Measurements from ENCODE around the gene TMEM106C. TPM values are rescaled to one million over a fixed set of nuclear protein-coding genes. Genes with fewer than 3 reads are reported as not detected.

Gene TMEM106C
- total RNA-seq, 1 experiment from 2014 or later: 282 TPM

GRCh38 chr12:47979686-47980085 lies 16.3 kb downstream of the TMEM106C start:
- DNase-seq (ENCODE audit: low read depth): no peak

DNA sequence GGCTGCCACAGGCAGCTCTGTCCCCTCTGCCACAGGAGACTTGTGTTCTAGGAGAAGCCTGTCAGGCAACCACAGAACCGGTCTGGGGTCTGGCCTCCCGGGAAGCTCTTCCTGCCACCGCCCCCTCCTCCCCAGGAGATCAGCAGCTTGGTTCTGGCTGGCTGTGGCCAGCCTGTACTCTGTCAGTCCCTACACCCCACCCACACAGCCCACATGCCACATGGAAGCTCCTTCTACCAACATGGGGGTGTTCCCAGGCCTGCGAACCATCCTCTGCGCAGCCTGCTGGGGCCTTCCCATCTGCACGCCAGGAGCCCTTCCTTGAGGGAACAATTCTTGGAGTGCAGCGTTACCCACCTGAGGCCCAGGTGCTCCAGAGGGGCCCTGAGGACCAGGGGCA lies 16.8 kb downstream of the TMEM106C start:
- no peak for DNase-seq (ENCODE audit: low read depth)

GRCh38 chr12:47980779-47981495 lies 17.5 kb downstream of the TMEM106C start:
- no peak for DNase-seq (ENCODE audit: low read depth)

- DNase-seq (ENCODE audit: low read depth): no peak
Observed at GRCh38 chr12:47981496-47982260, 18.3 kb downstream of the TMEM106C start.

DNA sequence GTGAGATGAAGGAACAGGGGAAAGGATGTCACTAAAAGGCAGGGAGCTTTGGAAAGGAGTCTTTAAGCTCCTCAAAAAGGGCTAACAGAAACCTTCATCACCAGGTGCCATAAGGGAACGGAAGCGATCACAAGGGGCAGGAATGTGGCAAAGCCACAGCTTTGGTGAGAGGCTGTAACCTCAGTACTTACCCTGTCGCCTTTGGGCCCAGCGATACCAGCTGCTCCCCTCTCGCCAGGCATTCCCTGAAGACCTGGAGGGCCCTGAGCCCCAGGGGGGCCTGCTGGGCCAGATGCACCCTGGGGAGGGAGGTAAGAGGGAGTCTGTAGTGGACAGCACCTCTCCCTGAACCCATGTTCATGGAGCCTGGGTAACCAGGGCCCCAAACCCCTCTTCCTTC lies 18.9 kb downstream of the TMEM106C start:
- DNase-seq (ENCODE audit: low read depth): no peak

DNA sequence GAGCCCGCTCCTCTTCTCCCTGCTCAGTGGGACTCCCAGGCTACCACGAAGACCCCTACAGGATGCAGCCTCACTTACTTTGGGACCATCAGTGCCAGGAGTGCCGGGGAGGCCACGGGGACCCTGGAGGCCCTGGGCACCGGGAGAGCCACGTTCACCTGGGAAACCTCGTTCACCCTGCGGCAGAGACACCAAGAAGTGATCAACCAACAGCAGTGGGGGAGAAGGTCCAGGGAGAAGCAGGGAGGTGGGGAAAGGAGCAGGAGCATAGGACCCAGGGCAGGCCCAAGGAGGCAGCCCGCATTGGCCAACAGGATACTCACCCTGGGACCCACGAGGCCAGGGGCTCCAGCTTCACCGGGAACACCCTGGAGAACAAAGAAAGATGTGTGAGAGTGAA lies 19.4 kb downstream of the TMEM106C start:
- DNase-seq (ENCODE audit: low read depth): no peak

- no peak for DNase-seq (ENCODE audit: low read depth)
Observed at GRCh38 chr12:47983541-47984115, 20.2 kb downstream of the TMEM106C start.

DNA sequence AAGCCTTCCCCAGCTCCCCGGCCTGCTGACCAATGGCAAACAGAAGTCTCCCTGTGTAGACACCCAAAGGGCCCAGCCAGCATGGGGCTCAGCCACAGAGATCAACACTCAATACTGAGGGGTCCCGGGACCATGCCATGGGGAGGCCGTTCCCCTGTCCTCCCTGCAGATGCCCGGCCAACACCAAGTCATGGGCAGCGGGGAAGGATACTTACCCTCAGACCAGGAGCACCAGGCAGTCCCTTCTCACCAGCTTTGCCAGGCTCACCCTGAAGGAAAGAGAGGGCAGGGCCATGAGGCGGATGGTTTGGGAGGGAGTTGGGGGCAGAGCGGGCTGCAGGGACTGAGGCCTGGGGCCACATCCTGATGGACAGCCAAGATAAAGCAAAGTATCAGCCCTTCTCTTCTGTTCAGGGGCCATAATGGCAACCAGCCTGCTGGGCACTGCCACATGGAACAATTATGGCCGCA lies 21.0 kb downstream of the TMEM106C start:
- DNase-seq (ENCODE audit: low read depth): no peak

DNA sequence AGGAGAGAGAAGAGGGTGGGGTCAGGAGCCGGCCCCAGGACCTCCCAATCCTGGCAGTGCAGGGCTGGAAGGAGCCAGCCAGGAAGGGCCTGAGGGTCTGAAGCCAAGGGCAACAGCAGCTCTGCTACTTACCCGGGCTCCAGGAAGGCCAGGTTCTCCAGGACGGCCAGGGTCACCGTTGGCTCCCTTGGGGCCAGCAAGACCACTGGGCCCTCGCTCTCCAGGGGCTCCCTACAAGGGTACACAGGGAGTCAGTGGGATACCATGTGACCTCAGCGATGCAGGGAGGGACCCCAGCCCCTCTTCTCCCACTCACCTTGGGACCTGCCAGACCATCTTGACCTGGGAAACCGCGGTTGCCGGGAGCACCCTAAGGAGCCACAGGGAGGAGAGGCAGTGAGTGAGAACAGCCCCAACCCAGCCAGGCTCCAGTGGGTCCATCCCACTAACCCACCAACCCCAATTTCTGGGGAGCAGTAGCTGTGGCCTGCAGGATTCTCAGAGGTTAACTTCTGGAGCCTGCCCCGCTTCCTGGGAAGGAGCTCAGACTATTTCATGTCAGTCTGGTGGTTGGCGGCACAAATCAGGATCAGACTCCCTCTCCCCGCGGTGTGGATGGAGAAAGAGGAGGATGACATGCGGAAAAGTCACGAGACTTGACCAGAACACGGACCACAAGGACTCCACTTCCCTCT lies 22.3 kb downstream of the TMEM106C start:
- DNase-seq (ENCODE audit: low read depth): no peak

DNA sequence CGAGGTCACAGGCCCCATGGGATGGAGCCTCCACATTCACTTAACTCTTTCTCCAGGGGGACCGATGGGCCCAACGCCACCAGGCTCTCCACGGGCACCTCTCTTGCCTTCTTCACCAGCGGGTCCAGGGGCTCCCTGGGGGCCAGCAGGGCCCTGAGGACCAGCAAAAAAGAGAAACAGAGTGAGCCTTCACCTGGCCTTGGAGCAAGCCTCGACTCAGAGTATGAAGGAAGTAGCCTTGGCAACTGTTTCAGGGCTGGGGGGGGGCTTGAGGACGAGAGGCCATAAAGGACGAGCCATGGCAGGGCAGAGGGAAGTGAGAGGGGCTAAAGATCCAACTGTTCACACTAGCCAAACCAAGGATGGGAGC lies 22.9 kb downstream of the TMEM106C start:
- DNase-seq (ENCODE audit: low read depth): no peak

GRCh38 chr12:47986832-47987231 lies 23.4 kb downstream of the TMEM106C start:
- no peak for DNase-seq (ENCODE audit: low read depth)

DNA sequence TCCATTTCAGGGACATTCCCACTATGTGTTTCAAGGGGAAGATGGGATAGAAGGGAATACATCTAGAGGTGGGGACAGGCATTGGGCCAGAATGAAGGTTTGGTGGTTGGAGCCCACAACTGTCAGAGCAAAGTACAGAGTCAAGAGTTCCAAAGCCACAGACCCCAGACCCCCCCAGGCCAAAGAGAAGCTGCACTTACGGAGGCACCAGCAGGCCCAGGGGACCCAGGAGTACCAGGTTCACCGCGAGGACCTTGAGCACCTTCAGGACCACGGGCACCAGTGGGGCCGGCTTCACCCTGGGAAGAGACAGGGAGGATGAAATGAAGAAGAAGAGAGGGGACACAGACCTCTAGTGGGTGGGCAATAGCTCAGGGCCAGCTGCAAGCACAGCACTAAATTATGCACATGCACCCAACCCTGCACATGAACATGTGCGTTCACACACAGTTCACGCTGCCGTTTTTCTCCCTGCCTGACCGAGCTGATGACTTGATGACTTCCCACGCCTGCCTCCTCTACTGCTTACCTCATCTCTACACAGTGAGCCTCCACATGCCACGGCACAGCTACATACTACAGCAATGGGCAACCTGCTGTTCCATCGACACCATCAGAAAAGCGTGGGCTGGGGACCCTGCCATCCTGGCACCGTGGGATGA lies 24.1 kb downstream of the TMEM106C start:
- DNase-seq (ENCODE audit: low read depth): no peak

DNA sequence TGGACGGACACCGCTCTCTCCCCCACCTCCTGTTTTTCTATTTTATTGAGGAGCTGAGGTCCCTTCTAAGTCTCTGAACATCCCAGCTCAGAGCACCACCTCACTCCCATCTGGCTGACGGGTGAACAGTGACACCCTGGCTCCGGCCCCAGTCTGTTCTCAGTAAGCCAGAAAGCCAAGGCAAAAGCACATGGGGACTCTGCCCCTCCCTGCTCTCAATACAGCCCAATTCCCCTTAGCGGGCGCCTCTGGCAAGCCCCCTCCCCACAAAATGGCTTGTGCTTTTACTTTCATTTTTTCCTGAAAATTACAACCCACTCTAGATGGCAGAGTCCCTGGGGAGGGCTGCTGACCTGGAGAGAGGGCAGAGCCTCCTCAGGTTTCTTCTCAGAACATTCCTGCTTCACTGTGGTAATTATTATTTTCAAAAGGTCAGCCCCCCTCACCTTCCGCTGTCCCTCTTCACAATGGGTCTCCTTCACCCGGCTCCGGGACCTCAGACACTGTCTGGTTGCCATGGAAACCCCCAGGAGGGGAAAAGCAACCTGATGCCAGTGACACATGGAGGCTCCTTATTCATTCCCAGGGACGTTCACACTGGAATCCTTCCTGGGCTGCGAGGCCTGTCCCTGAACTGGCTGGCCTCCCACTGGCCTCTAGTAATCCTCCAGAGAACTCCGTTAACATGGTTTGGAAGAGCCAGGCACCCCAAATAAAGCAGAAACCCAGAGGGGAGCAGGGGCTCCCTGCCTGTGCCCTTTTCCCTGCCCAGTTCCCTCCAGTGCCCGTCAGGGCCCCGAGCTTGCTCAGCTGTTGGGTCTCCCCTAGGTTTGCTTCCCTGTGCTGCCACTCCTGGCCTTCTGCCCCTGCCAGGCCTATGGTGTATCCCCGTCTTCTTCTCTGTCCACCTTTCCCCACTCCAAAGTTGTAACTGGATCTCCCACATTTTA lies 25.0 kb downstream of the TMEM106C start:
- DNase-seq (ENCODE audit: low read depth): peak; percentile 64

DNA sequence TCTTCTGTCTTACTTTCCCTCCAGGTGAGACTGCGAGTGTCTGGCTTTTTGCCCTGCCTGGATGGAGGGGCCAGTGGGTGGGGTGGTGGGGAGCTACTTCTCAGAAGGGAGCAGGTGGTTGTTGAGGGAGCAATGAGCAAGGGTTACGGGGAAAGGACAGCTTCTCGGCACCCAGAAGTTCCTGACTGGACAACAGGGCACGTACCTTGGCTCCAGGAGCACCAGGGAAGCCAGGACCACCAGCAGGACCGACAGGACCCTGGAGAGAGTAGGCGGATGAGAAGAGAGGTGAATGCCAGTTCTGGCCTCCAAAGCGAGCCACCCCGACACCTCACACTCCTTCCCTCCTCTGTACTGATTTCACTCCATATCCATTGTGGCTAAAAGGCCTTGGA lies 25.6 kb downstream of the TMEM106C start:
- no peak for DNase-seq (ENCODE audit: low read depth)

- DNase-seq (ENCODE audit: low read depth): no peak
Observed at GRCh38 chr12:47989666-47990065, 26.3 kb downstream of the TMEM106C start.

- DNase-seq (ENCODE audit: low read depth): peak; percentile 19
Observed at GRCh38 chr12:47990351-47991105, 27.1 kb downstream of the TMEM106C start.

DNA sequence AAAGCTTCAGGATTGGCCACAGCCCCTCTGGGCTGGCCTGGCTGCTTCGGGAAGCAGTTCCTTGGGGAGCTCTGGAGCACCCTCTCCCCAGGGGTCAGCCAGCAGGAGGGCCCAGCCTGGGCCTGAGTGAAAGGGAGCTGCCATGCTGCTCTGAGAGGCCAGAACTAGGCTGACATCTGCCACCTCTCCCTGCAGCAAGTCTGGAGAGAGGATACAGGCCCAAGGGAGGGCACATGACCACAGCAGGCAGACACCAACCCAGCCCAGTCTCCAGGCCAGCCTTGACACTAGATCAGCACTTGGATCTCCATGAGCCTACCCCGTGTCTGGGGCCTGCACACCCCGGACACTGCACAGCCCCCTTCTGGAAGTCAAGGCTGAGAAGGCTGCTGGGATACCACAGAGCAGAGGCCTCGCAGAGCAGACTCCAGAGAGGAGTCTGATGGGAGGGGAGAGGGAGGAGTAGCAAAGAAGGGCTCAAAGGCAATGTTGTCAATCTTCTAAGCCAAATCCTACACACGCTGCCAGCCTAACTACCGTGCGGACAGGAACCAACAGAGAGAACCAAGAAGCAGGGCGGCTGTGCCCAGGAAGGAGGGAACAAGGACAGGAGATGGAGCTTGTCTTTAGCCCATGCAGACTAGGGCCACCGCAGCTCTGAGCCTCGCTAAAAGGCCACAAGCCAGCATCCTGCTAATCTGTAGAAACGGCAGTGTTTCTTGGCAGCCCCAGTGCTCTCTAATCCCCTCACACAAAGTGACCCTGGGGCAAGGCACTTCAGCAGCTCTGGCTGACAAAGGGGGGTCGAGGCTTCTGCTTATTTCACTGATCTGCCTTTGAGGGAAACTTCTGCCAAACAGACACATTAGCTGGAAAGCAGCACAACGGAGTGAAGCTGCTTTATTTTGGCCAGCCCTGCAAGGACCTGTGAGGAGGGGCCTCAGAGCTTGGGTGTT lies 28.0 kb downstream of the TMEM106C start:
- no peak for DNase-seq (ENCODE audit: low read depth)

- no peak for DNase-seq (ENCODE audit: low read depth)
Observed at GRCh38 chr12:47992776-47993175, 29.4 kb downstream of the TMEM106C start.

GRCh38 chr12:47993491-47993890 lies 30.1 kb downstream of the TMEM106C start:
- no peak for DNase-seq (ENCODE audit: low read depth)
